ENCODE results near the gene MAP3K13.

DNA sequence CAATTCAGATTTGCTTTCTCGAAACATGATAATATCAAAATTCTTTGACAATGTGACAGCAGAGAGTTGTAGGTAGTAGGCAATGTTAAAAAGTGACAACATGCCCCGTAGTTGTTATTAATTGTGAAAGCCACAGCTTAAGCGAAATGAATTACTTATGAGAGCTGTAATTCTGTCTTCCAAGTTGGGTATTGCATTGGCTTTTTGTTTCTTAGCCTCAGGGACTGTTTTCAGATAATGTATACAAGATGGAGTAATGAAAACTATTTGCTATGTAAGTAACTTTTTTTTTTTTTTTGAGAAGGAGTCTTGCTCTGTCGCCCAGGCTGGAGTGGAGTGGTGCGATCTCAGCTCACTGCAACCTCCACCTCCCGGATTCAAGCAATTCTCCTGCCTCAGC is 43.1 kb upstream of the MAP3K13 start:
- TF ChIP-seq POLR2A (IDR thresholded peaks at IDR 0.05) = no peak
- TF ChIP-seq, protein P1, sequence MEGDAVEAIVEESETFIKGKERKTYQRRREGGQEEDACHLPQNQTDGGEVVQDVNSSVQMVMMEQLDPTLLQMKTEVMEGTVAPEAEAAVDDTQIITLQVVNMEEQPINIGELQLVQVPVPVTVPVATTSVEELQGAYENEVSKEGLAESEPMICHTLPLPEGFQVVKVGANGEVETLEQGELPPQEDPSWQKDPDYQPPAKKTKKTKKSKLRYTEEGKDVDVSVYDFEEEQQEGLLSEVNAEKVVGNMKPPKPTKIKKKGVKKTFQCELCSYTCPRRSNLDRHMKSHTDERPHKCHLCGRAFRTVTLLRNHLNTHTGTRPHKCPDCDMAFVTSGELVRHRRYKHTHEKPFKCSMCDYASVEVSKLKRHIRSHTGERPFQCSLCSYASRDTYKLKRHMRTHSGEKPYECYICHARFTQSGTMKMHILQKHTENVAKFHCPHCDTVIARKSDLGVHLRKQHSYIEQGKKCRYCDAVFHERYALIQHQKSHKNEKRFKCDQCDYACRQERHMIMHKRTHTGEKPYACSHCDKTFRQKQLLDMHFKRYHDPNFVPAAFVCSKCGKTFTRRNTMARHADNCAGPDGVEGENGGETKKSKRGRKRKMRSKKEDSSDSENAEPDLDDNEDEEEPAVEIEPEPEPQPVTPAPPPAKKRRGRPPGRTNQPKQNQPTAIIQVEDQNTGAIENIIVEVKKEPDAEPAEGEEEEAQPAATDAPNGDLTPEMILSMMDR (IDR thresholded peaks at IDR 0.05) = no peak
